Activated CD8-positive, alpha-beta memory T cell treated with anti-CD3 and anti-CD28 coated beads for 48 hours (primary cell): ENCODE results near the gene RPH3AL.
"Not testable (repeated sequence)": the region's sequence is repeated elsewhere in the genome, so short reads cannot be mapped to it uniquely, and the experiment has no call there.

Experiments
- DNase-seq, 3 experiments: peaks; one replicate each; pipeline ENCODE4 v3.0.0-alpha.2; 2020; ENCODE audit warnings: low read depth in 2 of 3, low spot score in 2 of 3

The RPH3AL gene

GRCh38 chr17:227078-227945 lies 125.3 kb downstream of the RPH3AL start:
- no peak for DNase-seq

GRCh38 chr17:226108-227077 lies 126.2 kb downstream of the RPH3AL start:
- DNase-seq: no peak

- no peak for DNase-seq
Observed at GRCh38 chr17:225551-225950, 127.1 kb downstream of the RPH3AL start.

- DNase-seq: not testable (repeated sequence)
Observed at GRCh38 chr17:224576-224975, 128.0 kb downstream of the RPH3AL start.

- no peak for DNase-seq
Observed at GRCh38 chr17:223723-224471, 128.7 kb downstream of the RPH3AL start.

- DNase-seq: no peak
Observed at GRCh38 chr17:222172-222571, 130.4 kb downstream of the RPH3AL start.

- no peak for DNase-seq
Observed at GRCh38 chr17:219696-220095, 132.9 kb downstream of the RPH3AL start.

GRCh38 chr17:218432-219110 lies 134.0 kb downstream of the RPH3AL start:
- no peak for DNase-seq

- DNase-seq: no peak
Observed at GRCh38 chr17:216625-217024, 136.0 kb downstream of the RPH3AL start.

- not testable (repeated sequence) for DNase-seq
Observed at GRCh38 chr17:215563-216478, 136.8 kb downstream of the RPH3AL start.

GRCh38 chr17:214881-215331 lies 137.7 kb downstream of the RPH3AL start:
- no peak for DNase-seq

- no peak for DNase-seq
Observed at GRCh38 chr17:213286-214105, 139.1 kb downstream of the RPH3AL start.

- no peak for DNase-seq
Observed at GRCh38 chr17:210402-210801, 142.2 kb downstream of the RPH3AL start.

- DNase-seq: no peak
Observed at GRCh38 chr17:208429-208828, 144.2 kb downstream of the RPH3AL start.

- DNase-seq: no peak
Observed at GRCh38 chr17:207775-208174, 144.8 kb downstream of the RPH3AL start.

GRCh38 chr17:206941-207560 lies 145.6 kb downstream of the RPH3AL start:
- no peak for DNase-seq

- not testable (repeated sequence) for DNase-seq
Observed at GRCh38 chr17:206484-206883, 146.1 kb downstream of the RPH3AL start.

- no peak for DNase-seq
Observed at GRCh38 chr17:205817-206216, 146.8 kb downstream of the RPH3AL start.
